A549 (cell line): Measurements from ENCODE around the gene ZBTB16.

ENCODE experiments used
- BCL3 ChIP-seq: fragments of >200 bp; sonication (Bioruptor Twin); formaldehyde crosslinking; IDR thresholded peaks from 3 replicates; pipeline ENCODE4 v1.6.1; 2016
- CEBPB ChIP-seq, 2 experiments: fragments of >200 bp in 1 of 2; sonication (Bioruptor Twin) in 1 of 2; formaldehyde crosslinking in 1 of 2; IDR thresholded peaks; 2 replicates each; pipeline ENCODE4 v1.6.1; 2012 to 2016
- CHD2 ChIP-seq: fragments of 150-350 bp; IDR thresholded peaks from 2 replicates; pipeline ENCODE4 v1.6.1; 2014; ENCODE audit warnings: low read length; ENCODE audit not compliant: partially characterized antibody
- CTCF ChIP-seq: fragments of >200 bp; sonication (Bioruptor Twin); formaldehyde crosslinking; IDR thresholded peaks from 3 replicates; pipeline ENCODE4 v1.5.1; 2016
- E2F6 ChIP-seq: IDR thresholded peaks from 2 replicates; pipeline ENCODE4 v1.6.1; 2012; ENCODE audit warnings: low read depth, borderline replicate concordance
- EP300 ChIP-seq, 2 experiments: fragments of >200 bp; sonication (Bioruptor Twin); formaldehyde crosslinking; IDR thresholded peaks; 2 replicates in 1 of 2; 3 replicates in 1 of 2; pipeline ENCODE4 v1.6.1; 2016 to 2017
- JUN ChIP-seq, 2 experiments: fragments of >200 bp; sonication (Bioruptor Twin); formaldehyde crosslinking; IDR thresholded peaks; 2 replicates in 1 of 2; 3 replicates in 1 of 2; pipeline ENCODE4 v1.6.1; 2016 to 2017
- MAZ ChIP-seq: fragments of 150-350 bp; IDR thresholded peaks from 2 replicates; pipeline ENCODE4 v1.6.1; 2014; ENCODE audit warnings: antibody characterized with exemption, low read depth, low read length, borderline replicate concordance
- NR3C1 ChIP-seq: fragments of >200 bp; sonication (Bioruptor Twin); formaldehyde crosslinking; IDR thresholded peaks from 3 replicates; pipeline ENCODE4 v1.6.1; 2017
- POLR2A ChIP-seq: IDR thresholded peaks from 2 replicates; pipeline ENCODE4 v1.6.1; 2012; ENCODE audit warnings: mild to moderate bottlenecking, low read length
- RARB ChIP-seq: fragments of 250-450 bp; sonication (Bioruptor Pico); IDR thresholded peaks from 2 replicates; pipeline ENCODE4 v1.8.0; 2021; ENCODE audit warnings: mild to moderate bottlenecking, moderate library complexity
- REST ChIP-seq: fragments of 200-600 bp; sonication (generic); IDR thresholded peaks from 2 replicates; pipeline ENCODE4 v1.6.1; 2016; ENCODE audit warnings: antibody characterized with exemption, mild to moderate bottlenecking, moderate library complexity
- SMC3 ChIP-seq: fragments of >200 bp; sonication (Bioruptor Twin); formaldehyde crosslinking; IDR thresholded peaks from 3 replicates; pipeline ENCODE4 v1.6.1; 2018; ENCODE audit warnings: inconsistent platforms
- ZNF302 ChIP-seq: fragments of 250-450 bp; sonication (Bioruptor Pico); IDR thresholded peaks from 2 replicates; pipeline ENCODE4 v1.9.0; 2021; ENCODE audit warnings: inconsistent platforms, mild to moderate bottlenecking, moderate library complexity

GRCh38 chr11:114166897-114167323 is 107.4 kb downstream of the ZBTB16 start:
- TF ChIP-seq CEBPB (IDR thresholded peaks at IDR 0.05) (no peak), E2F6 (no peak), CTCF (no peak), POLR2A (no peak), REST (no peak), CHD2 (no peak), NR3C1 (no peak), JUN (IDR thresholded peaks at IDR 0.05) (no peak), ZNF302 (CRISPR knock-in tag) (no peak), EP300 (IDR thresholded peaks at IDR 0.05) (no peak), RARB (no peak), SMC3 (no peak), BCL3 (no peak), MAZ (no peak)
